WTC11 (cell line): ENCODE measurements around the gene DENND5A. TPM values are rescaled to one million over a fixed set of nuclear protein-coding genes. Genes with fewer than 3 reads are reported as not detected.
A peak's percentile ranks its signal among the peaks of the same experiment; 100 is the strongest.

ENCODE experiments used
- ATAC-seq: fragments of 200-7000 bp; cut with Tn5 transposase; 2 replicates; pipeline ENCODE4 v1.10.0; 2021; ENCODE audit warnings: mild to moderate bottlenecking, moderate library complexity
- CTCF ChIA-PET: fragments of 300-600 bp; sonication (Branson Sonifier 250); formaldehyde crosslinking; loops from one replicate; lab custom pipeline; 2021; ENCODE audit warnings: antibody characterized with exemption; lab: Charles Lee
- POLR2A ChIA-PET: fragments of 350-600 bp; sonication (Branson Sonifier 250); formaldehyde crosslinking; loops from one replicate; lab custom pipeline; 2021; ENCODE audit warnings: antibody characterized with exemption; lab: Charles Lee
- DNase-seq: peaks from one replicate; pipeline ENCODE4 v3.0.0; 2021; ENCODE audit warnings: low spot score
- H3K27ac Mint-ChIP-seq: 2 replicates; pipeline ENCODE4 v1.8.0; 2021; ENCODE audit warnings: mixed read lengths
- H3K27me3 Mint-ChIP-seq: 2 replicates; pipeline ENCODE4 v1.8.0; 2021; ENCODE audit warnings: low read depth, mild to moderate bottlenecking, moderate library complexity, mixed read lengths
- H3K36me3 Mint-ChIP-seq: 2 replicates; pipeline ENCODE4 v1.8.0; 2021; ENCODE audit warnings: mixed read lengths
- H3K4me1 Mint-ChIP-seq: 2 replicates; pipeline ENCODE4 v1.8.0; 2022; ENCODE audit warnings: mixed read lengths
- H3K4me3 Mint-ChIP-seq: 2 replicates; pipeline ENCODE4 v1.8.0; 2021; ENCODE audit warnings: mild to moderate bottlenecking, moderate library complexity, mixed read lengths
- H3K9me3 Mint-ChIP-seq: 2 replicates; pipeline ENCODE4 v1.8.0; 2021; ENCODE audit warnings: mixed read lengths
- ATF6 ChIP-seq: sonication (generic); formaldehyde crosslinking; IDR thresholded peaks from 2 replicates; pipeline ENCODE4 v1.8.1; 2023; ENCODE audit warnings: mild to moderate bottlenecking, missing genetic modification reagents
- CREB1 ChIP-seq: sonication (generic); formaldehyde crosslinking; IDR thresholded peaks from 2 replicates; pipeline ENCODE4 v1.8.0; 2023; ENCODE audit warnings: mild to moderate bottlenecking, missing genetic modification reagents
- FOXK1 ChIP-seq: sonication (generic); formaldehyde crosslinking; IDR thresholded peaks from 2 replicates; pipeline ENCODE4 v1.8.0; 2022; ENCODE audit warnings: mild to moderate bottlenecking, moderate library complexity, missing genetic modification reagents
- KAT7 ChIP-seq: sonication (generic); formaldehyde crosslinking; IDR thresholded peaks from 2 replicates; pipeline ENCODE4 v1.8.1; 2023; ENCODE audit warnings: missing genetic modification reagents, mild to moderate bottlenecking, borderline replicate concordance
- MXD4 ChIP-seq: fragments of 250-450 bp; sonication (Bioruptor Pico); IDR thresholded peaks from 2 replicates; pipeline ENCODE4 v1.8.0; 2021; ENCODE audit warnings: mild to moderate bottlenecking, moderate library complexity, borderline replicate concordance
- NFATC4 ChIP-seq: fragments of 250-450 bp; sonication (Bioruptor Pico); IDR thresholded peaks from 2 replicates; pipeline ENCODE4 v1.9.0; 2021; ENCODE audit warnings: mild to moderate bottlenecking
- SOX15 ChIP-seq: fragments of 250-450 bp; sonication (Bioruptor Pico); IDR thresholded peaks from 2 replicates; pipeline ENCODE4 v1.9.0; 2021; ENCODE audit warnings: mild to moderate bottlenecking
- TEAD1 ChIP-seq: sonication (generic); formaldehyde crosslinking; IDR thresholded peaks from 2 replicates; pipeline ENCODE4 v1.8.0; 2022; ENCODE audit warnings: mild to moderate bottlenecking, missing genetic modification reagents
- TEAD4 ChIP-seq: sonication (generic); formaldehyde crosslinking; IDR thresholded peaks from 2 replicates; pipeline ENCODE4 v1.8.0; 2022; ENCODE audit warnings: mild to moderate bottlenecking, missing genetic modification reagents
- ZNF138 ChIP-seq: sonication (generic); formaldehyde crosslinking; conservative IDR thresholded peaks from 2 replicates; pipeline ENCODE4 v1.8.1; 2022; ENCODE audit warnings: mild to moderate bottlenecking, moderate library complexity, missing genetic modification reagents
- ZNF396 ChIP-seq: fragments of 250-450 bp; sonication (Bioruptor Pico); IDR thresholded peaks from 2 replicates; pipeline ENCODE4 v1.8.0; 2021; ENCODE audit warnings: mild to moderate bottlenecking, moderate library complexity, borderline replicate concordance
- total RNA-seq: library from RNA; stranded (reverse); gene quantifications from 3 replicates; pipeline ENCODE4 v1.2.3, GENCODE V29; 2021
- TF ChIP-seq, protein P1 (sequence below): fragments of 250-450 bp; sonication (Bioruptor Pico); IDR thresholded peaks from 2 replicates; pipeline ENCODE4 v1.8.0; 2021; ENCODE audit warnings: mild to moderate bottlenecking
- TF ChIP-seq, protein P2 (sequence below): sonication (generic); formaldehyde crosslinking; IDR thresholded peaks from 2 replicates; pipeline ENCODE4 v1.8.0; 2022; ENCODE audit warnings: mild to moderate bottlenecking, missing genetic modification reagents
- TF ChIP-seq, protein P3 (sequence below): sonication (generic); formaldehyde crosslinking; IDR thresholded peaks from 2 replicates; pipeline ENCODE4 v1.8.0; 2023; ENCODE audit warnings: mild to moderate bottlenecking, missing genetic modification reagents
- TF ChIP-seq, protein P4 (sequence below): sonication (generic); formaldehyde crosslinking; IDR thresholded peaks from 2 replicates; pipeline ENCODE4 v1.8.0; 2023; ENCODE audit warnings: missing genetic modification reagents

DENND5A gene
- total RNA-seq, 1 experiment from 2014 or later = 69.3 TPM

DNA sequence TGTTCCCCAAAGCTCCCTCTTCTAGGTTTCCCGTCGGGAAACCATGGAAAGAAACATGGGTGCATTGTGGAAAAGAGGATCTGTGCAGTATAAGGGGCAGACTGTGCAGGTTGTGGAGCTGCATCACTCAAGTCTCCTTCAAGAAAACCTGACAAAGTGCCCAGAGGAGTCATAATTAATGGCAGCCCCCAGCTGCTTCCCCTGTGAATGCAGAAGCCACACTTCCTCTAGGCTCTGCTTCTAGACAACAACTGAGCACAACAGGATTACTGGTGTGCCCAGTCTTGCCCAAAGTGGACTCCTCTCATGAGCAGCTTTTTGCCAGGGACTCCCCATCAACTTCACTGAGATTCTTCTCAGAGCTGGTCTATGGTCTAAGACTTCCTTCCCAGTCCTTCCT, 131.2 kb downstream of the DENND5A start (continued):
- TF ChIP-seq, protein P1, sequence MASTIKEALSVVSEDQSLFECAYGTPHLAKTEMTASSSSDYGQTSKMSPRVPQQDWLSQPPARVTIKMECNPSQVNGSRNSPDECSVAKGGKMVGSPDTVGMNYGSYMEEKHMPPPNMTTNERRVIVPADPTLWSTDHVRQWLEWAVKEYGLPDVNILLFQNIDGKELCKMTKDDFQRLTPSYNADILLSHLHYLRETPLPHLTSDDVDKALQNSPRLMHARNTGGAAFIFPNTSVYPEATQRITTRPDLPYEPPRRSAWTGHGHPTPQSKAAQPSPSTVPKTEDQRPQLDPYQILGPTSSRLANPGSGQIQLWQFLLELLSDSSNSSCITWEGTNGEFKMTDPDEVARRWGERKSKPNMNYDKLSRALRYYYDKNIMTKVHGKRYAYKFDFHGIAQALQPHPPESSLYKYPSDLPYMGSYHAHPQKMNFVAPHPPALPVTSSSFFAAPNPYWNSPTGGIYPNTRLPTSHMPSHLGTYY (CRISPR knock-in tag) = no peak
- TF ChIP-seq TEAD1 (CRISPR knock-in tag) (no peak), KAT7 (CRISPR knock-in tag) (no peak), SOX15 (no peak), CREB1 (CRISPR knock-in tag) (no peak), FOXK1 (CRISPR knock-in tag) (no peak)
- TF ChIP-seq, protein P2, sequence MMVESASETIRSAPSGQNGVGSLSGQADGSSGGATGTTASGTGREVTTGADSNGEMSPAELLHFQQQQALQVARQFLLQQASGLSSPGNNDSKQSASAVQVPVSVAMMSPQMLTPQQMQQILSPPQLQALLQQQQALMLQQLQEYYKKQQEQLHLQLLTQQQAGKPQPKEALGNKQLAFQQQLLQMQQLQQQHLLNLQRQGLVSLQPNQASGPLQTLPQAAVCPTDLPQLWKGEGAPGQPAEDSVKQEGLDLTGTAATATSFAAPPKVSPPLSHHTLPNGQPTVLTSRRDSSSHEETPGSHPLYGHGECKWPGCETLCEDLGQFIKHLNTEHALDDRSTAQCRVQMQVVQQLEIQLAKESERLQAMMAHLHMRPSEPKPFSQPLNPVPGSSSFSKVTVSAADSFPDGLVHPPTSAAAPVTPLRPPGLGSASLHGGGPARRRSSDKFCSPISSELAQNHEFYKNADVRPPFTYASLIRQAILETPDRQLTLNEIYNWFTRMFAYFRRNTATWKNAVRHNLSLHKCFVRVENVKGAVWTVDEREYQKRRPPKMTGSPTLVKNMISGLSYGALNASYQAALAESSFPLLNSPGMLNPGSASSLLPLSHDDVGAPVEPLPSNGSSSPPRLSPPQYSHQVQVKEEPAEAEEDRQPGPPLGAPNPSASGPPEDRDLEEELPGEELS = no peak

DNA sequence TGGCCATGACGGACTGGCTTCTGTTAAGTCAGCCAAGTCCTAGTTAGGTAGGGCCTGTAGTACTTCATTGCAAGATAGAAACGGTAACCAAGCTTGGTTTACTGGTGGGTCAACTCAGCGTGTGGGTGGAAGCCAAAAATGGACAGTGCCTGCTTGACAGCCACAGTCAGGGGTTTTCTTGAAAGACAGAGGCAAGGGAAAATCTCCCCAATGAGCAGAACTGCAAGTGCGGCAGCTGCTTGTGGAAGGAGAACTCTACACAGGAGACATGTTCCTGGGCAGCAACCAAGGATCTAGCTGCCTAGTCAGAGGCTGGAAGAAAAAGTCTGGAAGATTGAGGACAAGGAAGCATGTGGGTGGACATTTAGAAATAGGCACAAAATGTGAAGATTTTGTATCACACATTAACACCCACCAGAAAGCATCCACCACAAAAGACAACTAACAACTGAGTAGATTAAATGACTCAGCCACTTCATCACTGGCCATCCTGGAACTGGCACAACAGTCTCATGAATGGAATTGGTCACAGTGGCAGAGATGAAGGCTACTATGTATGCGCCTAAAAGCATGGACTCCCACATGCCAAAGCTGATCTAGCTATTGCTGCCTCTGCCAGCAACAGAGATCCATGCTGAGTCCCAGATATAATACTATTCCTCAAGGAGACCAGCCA, 132.8 kb downstream of the DENND5A start:
- ChIA-PET POLR2A (no interaction called here), CTCF (interaction anchor here (0.6 to 1.9 kb wide), 4 partner anchors 36 to 826 kb away, joined by 3 to 8 read pairs (median 4); no protein-coding TSS in a partner anchor)
- Mint-ChIP-seq H3K4me1 (peaks cover 5% of the 10 kb centered on the region), H3K27ac (peak overlapping the region; percentile 14; the same call in 1 of the 2 replicates), H3K9me3 (peaks cover 8% of the 10 kb centered on the region), H3K27me3 (no peaks in the 10 kb centered on the region), H3K36me3 (peaks cover 12% of the 10 kb centered on the region), H3K4me3 (no peak overlapping the region)
- TF ChIP-seq ZNF138 (CRISPR knock-in tag) (no peak), MXD4 (CRISPR knock-in tag) (no peak), NFATC4 (CRISPR knock-in tag) (no peak), ZNF396 (CRISPR knock-in tag) (no peak), TEAD4 (CRISPR knock-in tag) (no peak), ATF6 (CRISPR knock-in tag) (no peak)
- TF ChIP-seq, protein P3, sequence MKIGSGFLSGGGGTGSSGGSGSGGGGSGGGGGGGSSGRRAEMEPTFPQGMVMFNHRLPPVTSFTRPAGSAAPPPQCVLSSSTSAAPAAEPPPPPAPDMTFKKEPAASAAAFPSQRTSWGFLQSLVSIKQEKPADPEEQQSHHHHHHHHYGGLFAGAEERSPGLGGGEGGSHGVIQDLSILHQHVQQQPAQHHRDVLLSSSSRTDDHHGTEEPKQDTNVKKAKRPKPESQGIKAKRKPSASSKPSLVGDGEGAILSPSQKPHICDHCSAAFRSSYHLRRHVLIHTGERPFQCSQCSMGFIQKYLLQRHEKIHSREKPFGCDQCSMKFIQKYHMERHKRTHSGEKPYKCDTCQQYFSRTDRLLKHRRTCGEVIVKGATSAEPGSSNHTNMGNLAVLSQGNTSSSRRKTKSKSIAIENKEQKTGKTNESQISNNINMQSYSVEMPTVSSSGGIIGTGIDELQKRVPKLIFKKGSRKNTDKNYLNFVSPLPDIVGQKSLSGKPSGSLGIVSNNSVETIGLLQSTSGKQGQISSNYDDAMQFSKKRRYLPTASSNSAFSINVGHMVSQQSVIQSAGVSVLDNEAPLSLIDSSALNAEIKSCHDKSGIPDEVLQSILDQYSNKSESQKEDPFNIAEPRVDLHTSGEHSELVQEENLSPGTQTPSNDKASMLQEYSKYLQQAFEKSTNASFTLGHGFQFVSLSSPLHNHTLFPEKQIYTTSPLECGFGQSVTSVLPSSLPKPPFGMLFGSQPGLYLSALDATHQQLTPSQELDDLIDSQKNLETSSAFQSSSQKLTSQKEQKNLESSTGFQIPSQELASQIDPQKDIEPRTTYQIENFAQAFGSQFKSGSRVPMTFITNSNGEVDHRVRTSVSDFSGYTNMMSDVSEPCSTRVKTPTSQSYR (CRISPR knock-in tag) = no peak
- TF ChIP-seq, protein P4, sequence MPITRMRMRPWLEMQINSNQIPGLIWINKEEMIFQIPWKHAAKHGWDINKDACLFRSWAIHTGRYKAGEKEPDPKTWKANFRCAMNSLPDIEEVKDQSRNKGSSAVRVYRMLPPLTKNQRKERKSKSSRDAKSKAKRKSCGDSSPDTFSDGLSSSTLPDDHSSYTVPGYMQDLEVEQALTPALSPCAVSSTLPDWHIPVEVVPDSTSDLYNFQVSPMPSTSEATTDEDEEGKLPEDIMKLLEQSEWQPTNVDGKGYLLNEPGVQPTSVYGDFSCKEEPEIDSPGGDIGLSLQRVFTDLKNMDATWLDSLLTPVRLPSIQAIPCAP (CRISPR knock-in tag) = no peak
- ATAC-seq = no peak
- no peak for DNase-seq
